Measurements from ENCODE around the gene C12orf43.

C12orf43 gene

DNA sequence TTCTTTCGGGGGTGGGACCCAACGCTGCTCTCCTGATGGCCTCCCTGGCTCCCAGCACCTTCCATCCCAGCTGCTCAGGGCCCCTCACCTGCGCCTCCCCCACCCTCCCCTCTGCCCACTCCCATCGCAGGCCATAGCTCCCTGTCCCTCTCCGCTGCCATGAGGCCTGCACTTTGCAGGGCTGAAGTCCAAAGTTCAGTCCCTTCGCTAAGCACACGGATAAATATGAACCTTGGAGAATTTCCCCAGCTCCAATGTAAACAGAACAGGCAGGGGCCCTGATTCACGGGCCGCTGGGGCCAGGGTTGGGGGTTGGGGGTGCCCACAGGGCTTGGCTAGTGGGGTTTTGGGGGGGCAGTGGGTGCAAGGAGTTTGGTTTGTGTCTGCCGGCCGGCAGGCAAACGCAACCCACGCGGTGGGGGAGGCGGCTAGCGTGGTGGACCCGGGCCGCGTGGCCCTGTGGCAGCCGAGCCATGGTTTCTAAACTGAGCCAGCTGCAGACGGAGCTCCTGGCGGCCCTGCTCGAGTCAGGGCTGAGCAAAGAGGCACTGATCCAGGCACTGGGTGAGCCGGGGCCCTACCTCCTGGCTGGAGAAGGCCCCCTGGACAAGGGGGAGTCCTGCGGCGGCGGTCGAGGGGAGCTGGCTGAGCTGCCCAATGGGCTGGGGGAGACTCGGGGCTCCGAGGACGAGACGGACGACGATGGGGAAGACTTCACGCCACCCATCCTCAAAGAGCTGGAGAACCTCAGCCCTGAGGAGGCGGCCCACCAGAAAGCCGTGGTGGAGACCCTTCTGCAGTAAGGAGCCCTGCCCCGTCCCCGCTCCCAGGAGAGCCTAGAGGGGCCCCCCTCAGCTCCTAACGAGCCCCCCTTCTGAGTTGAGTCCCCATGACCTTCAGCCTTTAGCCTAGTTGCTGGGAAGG, 37.7 kb downstream of the C12orf43 start, which contains the start of gene HNF1A:
HNF1A (plus strand) TSS at position 248 of the 924 bp plus-strand sequence; CDS start at position 474, 226 bp downstream.
- DNase-seq (ENCODE audit: low read depth, low spot score): no peak

DNA sequence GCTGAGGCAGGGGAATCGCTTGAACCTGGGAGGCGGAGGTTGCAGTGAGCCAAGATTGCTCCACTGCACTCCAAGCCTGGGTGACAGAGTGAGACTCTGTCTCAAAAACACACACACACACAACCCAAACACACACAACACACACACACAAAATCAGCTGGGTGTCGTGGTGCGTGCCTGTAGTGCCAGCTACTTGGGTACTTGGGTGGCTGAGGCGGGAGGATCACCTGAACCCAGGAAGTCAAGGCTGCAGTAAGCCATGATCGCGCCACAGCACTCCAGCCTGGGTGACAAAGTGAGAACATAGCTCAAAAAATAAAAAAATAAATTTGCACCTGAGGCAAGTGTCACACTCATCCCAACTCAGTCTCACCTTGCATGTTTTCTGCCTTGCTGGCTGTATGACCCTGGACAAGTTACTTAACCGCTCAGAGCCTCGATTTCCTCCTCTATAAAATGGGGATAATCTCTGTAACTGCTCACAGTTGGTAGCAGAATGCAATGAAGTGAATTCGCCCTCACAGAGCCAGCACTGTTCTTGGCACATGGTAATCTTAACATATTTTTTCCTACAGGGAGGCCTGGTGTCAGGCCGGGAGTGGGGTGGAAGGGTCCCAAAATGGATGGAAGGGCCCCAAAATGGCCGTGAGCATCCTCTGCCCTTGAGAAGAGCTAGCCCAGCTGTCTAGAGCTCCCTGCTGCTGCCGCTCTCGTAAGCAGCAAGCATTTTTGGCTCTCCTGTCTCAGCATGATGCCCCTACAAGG, 38.6 kb downstream of the C12orf43 start:
- DNase-seq (ENCODE audit: low read depth, low spot score): no peak

DNA sequence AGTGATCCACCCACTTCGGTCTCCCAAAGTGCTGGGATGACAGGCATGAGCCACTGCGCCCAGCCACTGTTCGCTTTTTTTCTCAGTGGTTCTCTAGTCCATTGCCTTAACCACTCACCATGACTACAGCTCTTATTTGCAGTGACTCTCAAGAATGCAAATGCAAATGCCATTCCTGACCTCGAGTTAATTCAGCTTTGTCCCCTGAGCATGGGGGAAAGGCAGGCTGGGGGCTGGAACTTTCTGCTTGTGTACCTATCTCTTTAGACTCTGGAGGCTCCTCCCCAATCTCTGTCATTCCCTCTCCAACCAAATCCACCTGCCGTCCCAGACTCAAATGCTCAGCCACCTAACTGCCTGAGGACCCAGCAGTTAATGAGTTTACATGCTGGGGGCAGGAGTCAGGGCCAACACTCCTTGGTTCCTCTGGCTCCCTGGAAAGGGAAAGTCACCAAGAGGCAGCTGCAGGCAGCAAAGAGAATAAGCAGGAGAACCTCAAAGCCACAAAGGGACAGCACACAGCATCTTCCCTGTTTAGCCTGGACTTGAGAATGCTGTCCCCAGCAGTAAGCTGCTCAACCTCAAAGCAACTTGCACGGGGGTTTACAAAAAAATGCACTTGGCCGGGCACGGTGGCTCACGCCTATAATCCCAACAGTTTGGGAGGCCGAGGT, 43.3 kb downstream of the C12orf43 start:
- DNase-seq (ENCODE audit: low read depth, low spot score): peak; percentile 99

DNA sequence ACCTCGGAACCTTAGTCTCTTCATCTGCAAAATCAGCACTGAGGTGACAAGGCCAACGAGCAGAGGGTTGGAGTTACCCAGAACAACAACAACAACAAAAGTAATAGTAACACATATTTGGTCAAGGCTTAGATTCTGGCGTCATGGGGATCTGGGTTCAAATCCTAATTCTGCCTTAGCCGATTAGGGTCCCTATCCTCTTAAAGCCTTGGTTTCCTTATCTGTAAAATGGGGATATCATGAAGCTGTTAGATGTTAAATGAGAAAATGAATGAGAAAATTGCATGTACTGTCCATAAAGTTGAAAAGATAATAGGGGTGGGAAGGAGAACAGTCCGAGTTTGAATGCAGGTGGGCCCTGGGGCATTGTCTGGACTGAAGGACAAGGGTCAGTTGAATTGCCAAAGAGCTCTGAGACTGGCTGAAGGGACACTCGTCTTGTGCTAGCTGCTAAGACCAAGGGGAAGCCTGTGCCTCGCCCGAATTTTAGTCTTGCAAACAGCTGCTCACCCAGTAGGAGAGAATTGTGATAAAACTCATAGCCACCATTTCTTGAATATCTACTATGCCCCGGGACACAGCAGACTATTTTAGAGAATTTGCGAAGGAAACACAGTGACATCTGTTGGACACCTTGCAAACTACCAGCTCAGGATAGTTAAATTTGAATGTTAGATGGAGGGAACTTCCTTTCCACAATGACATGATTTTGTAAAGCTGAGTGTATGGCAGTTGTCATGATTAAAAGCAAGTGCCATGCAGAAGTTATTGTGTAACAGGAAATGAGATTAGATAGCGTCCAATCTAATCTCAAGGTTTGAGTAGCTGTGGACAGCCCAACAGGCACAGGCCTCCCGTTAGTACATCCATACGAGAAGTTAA, 44.7 kb downstream of the C12orf43 start:
- DNase-seq (ENCODE audit: low read depth, low spot score): peak; percentile 47

DNA sequence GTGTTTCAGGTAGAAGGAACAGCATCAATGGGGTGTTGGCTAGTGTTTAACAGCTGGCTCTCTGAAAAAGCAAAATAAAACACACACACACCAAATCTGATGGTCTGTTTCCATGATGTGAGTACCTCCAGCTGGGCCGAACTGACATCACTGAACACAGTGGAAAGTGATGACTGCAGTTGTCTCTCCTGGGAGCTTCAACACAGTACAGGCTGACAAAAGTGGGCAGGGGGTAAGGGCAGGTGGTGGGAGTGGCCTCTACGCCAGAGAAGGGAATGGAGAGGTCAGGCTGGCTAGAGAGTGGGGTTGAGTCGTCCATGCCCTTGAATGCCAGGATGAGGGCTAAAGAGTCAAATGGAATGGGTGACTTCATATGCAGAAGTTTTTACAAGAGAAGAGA, 46.0 kb downstream of the C12orf43 start:
- DNase-seq (ENCODE audit: low read depth, low spot score): no peak

DNA sequence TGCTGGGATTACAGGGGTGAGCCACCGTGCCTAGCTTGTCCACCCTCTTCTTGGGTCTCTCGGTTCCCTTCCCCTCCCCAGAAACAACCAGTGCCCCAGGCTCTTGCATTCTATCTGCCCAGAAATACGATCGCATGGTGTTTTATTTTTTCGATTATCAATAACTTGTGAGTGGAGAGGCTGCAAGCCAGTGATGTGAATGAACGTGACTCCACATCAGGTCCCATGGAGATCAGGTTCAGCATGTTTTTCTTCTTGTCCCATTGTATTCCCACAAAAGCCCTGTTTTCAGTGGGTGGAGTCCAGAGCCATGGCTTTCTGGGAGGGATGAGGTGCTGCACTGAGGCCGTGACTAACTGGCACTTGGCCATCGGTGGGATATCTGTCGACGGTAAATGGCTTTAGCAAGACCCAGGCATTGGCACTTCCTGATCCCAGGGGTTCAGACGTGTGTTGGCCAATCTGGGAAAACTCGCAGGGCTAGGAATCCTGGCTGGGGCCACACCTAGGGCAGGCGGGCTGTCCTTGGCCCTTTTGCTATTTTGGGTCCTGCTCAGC, 50.7 kb downstream of the C12orf43 start:
- peak; percentile 42 for DNase-seq (ENCODE audit: low read depth, low spot score)

DNA sequence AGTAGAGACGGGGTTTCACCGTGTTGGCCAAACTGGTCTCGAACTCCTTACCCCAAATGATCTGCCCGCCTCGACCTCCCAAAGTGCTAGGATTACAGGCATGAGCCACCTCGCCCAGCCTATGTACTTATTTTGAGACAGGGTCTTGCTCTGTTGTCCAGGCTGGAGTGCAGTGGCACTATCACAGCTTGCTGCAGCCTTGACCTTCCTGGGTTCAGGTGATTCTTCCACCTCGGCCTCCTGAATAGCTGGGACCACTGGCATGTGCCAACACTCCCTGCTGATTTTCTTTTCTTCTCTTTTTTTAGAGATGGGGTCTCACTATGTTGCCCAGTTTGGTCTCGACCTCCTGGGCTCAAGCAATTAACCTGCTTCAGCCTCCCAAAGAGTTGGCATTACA, 52.0 kb downstream of the C12orf43 start:
- DNase-seq (ENCODE audit: low read depth, low spot score): no peak

DNA sequence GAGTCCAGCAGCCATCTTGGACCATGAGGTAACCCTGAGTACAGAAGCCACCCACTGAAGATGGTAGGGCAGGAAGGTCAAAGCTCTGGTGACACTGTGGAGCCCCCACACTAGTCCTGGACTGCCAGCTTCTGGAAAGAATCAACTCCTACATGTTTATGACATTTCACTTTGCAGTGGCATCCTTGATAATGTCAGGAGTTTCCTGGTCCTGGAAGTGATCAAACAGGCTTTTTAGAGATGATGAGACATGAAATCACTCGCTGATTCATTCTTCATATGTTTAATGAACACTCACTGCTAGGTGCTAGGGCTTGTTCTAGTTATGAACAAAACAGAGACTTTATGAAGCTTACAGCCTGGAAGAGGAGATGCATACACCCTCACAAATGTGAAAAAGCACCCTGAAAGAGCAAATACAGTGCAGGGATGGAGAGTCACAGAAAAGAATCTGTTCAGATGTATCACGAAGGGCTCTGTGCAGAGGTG, 53.7 kb downstream of the C12orf43 start:
- no peak for DNase-seq (ENCODE audit: low read depth, low spot score)

DNA sequence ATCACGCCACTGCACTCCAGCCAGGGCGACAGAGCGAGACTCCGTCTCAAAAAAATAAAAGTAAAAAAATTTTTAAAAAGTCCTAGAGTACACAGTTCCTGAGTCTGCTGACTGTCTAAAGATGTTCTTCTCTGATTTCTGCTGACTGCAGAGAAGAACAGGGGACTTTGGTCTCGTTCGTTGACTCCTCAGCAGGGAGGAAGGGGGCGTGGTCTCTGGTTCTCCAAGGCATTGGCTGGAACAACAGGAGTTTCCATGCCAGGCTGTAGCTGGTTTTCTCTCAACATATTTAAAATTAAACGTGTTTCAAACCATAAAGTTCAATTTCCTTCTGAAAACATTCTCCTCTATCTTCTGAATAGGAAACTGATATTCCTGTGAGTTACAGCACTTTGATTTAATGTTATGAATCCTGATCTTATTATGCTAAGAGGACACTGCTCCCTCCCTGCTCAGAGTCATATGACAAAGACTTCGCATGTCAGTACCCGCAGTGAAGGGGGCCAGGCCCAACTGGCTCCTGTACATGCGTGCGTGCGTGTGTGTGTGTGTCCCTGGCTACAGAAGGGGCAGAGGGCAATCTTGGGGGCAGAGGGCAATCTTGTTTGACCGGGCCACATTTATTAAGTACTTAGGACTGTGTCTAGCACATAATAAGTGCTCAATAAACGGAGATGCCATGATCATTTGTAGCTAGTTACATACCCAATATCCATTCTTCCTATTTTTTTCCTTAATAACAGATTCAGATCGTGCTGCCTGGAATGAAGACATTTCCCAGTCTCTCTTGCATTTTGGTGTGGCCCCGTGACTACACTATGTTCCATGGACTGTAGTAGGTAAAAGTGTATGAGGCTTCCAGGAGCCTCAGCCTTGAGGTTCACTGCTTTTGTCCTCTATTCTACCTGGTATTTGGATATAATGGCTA, 54.4 kb downstream of the C12orf43 start:
- no peak for DNase-seq (ENCODE audit: low read depth, low spot score)

DNA sequence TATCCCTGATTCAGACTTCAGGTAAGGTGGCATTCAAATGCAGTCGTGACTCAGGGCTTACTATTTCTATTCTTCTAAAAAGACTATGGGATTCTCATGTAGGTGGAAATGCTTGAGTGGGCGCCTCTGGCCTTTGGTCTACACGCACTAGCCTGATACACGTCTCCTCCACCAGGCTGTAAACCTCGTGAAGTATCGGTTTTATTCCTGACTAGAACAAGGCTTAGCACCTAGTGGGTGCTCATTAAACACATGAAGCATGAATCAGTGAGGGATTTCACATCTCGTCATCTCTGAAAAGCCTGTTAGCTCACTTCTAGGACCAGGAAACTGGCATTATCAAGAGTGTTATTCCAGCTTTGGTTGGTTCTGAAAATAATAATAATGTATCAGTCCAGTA, 55.6 kb downstream of the C12orf43 start:
- no peak for DNase-seq (ENCODE audit: low read depth, low spot score)

DNA sequence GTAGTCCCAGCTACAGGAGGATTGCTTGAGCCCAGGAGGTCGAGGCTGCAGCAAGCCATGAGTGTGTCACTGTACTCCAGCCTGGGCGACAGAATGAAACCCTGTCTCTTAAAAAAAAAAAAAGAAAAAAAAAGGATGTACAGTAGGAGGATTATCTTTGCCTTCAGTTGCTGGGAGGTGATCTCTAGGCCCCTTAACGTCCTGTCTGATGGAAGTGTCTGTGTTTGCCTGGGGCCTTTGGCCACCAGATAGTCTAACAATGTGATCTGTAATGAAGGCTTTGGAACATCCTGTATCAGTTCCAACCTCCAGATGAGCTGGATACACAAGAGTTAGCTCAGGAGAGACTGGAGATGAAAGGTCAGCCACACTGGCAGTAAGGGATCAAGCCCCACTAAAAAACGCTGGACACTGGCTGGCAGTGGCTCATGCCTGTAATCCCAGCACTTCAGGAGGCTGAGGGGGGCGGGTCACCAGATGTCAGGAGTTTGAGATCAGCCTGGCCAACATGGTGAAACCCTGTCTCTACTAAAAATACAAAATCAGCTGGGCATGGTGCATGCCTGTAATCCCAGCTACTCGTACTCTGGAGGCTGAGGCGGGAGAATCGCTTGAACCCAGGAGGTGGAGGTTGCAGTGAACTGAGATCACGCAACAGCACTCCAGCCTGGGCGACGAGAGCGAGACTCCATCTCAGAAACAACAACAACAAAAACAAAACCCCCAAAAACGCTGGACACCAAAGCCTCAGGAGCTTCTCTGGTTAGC, 57.0 kb downstream of the C12orf43 start:
- DNase-seq (ENCODE audit: low read depth, low spot score): no peak

DNA sequence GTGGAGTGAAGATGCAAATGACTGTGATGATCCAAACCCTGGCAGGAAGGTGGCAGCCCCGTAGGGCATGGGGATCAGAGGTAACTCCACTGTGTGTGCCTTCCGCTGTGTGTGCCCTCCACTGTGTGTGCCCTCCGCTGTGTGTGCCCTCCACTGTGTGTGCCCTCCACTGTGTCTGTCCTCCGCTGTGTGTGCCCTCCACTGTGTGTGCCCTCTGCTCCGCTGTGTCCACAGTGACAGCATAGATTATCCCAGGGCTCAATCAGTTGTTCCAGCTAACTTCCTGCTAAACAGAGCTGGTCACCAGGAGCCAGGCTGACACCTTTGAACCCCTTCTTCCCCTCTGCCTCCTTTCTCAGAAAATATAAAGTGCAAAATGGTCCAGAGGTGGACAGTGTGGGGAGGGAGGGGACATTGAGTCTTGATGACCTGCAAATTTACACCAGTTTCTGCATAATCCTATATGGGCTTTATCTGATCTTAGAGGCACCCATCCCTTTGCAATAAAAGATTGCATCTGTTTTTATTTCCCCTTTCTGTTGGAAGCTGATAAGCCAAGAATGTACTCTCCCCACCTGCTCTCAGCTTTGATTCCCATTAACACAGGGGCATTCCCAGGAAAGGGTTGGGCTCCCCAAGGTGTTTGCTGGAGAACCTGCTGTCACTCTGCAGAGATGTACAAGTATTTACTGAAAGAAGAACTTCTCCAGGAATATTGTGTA, 59.5 kb downstream of the C12orf43 start:
- no peak for DNase-seq (ENCODE audit: low read depth, low spot score)

DNA sequence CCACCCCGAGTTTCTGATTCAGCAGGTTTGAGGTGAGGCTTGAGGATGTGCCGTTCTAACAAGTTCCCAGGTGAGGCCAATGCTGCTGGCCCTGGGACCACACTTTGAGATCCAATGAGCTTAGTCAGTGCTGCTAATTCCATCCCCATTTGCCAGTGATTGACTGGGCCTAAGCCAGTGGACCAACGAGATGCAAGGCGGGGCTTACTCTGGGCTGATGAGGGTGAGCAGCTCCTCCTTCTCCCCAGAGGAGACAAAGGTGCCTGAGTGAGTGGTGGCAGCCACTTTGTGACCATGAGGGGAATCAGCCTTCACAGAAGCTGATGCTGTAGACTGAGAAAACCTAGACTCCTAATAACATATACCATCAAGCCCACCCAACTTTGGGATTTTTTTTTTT, 61.1 kb downstream of the C12orf43 start:
- DNase-seq (ENCODE audit: low read depth, low spot score): no peak

DNA sequence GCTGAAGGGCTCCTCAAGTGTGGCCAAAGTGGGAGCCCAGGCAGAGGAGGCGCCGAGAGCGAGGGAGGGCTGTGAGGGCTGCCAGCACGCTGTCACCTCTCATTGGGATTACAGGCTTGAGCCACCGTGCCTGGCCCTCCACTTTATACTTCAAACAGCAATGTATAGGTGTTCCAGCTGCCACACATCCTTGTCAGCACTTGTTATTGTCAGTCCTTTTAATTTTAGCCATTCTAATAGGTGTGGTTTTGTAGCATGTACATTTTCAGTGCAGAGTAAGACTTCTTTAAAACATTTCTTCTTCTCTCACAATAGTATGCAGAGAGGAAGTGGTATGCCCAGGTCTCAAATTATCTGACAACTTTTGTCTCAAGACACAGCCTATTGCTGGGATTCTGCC, 65.5 kb downstream of the C12orf43 start:
- no peak for DNase-seq (ENCODE audit: low read depth, low spot score)

Data from ELF-1 (cell line).